Measurements from ENCODE around the gene PTMS.

PTMS gene

GRCh38 chr12:6819106-6820030, 53.2 kb downstream of the PTMS start:
- Histone ChIP-seq H3K36me3 (no peaks in the 10 kb centered on the region), H3K9me3 (no peaks in the 10 kb centered on the region), H3K4me1 (peaks cover 28% of the 10 kb centered on the region), H3K27me3 (no peaks in the 10 kb centered on the region), H3K4me3 (ENCODE audit: low read depth, low read length) (no peak overlapping the region)
- TF ChIP-seq CTCF (IDR thresholded peaks at IDR 0.05; ENCODE audit: low read depth, low read length) = no peak
- no peak for DNase-seq

- DNase-seq = no peak
- Histone ChIP-seq H3K9me3 (no peaks in the 10 kb centered on the region), H3K4me1 (peaks cover 29% of the 10 kb centered on the region), H3K27me3 (no peaks in the 10 kb centered on the region), H3K4me3 (ENCODE audit: low read depth, low read length) (no peak overlapping the region), H3K36me3 (no peaks in the 10 kb centered on the region)
- TF ChIP-seq CTCF (IDR thresholded peaks at IDR 0.05; ENCODE audit: low read depth, low read length) = no peak
These were observed 54.0 kb downstream of the PTMS start for GRCh38 chr12:6820166-6820565.
